HG03196 (cell line): ENCODE data around the gene MGLL.

ENCODE experiments used
- ATAC-seq: cut with Tn5 transposase; IDR thresholded peaks from one replicate; pipeline ENCODE4 v1.9.1; 2021; ENCODE audit not compliant: unreplicated experiment

The MGLL gene

DNA sequence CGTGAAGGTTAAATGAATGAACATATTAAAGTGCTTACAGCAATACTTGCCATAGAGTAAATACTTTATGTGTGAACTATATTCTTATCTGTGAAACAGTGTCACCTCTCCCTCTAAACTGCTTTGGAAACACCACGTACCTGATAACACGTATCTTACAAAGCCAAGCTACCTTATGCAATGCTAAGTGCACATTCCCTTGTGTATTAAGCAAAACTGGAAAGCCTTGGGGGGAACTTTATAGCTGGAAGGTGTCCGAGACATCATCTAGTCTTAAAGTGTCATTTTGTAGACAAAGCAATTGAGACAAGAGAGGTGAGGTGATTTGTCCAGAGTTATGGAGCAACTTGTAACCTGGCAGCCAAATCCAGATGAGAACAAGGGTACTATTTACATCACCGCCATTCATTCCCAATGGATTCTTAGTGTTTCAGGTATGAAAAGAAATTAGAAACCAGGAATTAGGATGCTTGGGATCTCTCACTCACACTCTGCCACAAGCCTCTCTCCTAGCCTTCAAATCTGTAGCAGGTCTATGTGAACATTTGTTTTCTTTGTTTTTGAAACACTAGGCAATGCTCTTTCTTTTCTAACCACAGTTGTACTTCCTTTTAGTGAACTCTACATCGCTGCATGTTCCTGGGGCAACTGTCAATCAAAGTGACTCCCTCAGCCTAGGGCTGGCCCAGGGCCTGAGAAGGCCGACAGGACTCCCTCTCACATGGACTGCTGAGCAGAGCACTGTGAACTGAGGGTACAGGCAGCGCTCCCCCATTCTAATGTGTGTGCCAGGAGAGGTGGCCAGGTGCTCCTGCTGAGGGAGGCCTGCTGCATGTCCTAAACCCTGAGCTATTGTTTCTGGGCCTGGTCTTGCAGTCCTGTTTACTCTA is 13.9 kb upstream of the MGLL start:
- peak; percentile 70 for ATAC-seq

DNA sequence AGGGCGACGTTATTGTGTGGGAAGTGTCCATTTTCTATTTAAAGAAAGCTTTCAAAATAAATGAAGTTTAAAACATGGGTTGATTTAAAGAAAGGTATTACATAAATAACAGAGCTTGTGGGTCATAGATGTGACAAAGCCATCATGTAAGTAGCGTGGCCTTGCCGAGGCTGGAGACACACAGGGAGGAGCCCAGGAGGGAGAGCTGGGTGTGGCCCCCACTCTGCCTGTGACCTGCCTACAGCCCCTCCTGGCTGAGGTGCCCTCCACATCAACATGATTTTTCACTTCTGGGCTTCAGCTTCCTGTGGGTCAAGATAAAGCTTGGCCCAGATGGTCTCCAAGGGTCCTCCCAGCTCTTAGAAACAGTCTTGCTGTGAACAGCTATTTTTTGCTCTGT is 12.5 kb upstream of the MGLL start:
- peak; percentile 8 for ATAC-seq

DNA sequence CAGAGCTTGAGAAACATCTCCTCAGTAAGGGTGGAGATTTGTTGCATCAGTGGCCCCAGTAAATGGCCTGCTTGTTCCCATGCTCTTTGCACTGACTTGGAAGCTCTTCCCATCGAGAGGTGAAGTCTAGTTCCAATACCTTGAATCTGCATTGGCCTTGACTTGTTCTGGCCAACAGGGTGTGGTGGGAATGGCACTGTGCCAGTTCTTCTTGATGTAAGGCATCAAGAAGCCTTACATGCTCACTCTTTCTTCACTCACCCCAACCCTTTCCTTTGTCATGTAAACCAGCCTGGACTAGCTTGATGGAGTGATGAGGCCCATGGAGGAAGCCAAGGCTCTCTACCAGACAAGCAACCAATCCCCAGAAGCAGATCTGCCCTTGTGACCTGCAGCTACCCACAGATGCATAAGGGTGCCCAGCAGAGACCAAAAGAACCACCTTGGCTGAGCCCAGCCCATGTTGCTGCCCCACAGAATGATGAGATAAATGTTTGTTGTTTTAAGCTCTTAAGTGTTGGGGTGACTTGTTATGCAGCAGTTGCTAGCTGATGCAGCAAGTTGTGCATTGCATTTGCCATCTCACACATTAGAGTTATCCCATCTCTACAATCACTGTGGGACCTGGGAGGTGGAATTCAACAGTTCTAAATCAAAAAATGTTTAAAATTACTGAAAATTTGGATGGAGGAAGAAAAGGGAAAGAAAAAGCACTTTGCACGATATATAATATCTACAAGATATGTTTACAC is 11.1 kb upstream of the MGLL start:
- ATAC-seq, result no peak

DNA sequence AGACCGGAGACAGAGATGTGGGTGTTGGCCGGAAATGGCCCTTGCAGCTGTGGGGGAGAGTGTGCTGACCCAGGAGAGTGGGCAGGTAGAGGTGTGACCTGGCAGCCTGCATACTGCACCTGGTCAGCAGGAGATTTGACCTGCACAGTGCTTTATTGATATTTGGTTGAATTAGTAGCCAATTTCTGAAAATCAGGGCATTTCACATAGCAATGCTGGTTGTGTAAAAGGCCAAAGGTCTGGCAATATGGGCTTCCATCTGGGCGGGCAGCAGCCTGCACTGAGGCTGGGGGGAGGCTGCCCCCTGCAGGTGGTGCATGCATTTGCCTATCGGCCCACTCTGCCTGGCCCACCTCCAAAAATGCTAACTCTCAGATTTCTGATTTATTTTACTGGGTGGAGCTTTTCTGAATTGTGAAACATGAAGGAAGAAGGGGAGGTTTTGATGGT is 9.4 kb upstream of the MGLL start:
- no peak for ATAC-seq

DNA sequence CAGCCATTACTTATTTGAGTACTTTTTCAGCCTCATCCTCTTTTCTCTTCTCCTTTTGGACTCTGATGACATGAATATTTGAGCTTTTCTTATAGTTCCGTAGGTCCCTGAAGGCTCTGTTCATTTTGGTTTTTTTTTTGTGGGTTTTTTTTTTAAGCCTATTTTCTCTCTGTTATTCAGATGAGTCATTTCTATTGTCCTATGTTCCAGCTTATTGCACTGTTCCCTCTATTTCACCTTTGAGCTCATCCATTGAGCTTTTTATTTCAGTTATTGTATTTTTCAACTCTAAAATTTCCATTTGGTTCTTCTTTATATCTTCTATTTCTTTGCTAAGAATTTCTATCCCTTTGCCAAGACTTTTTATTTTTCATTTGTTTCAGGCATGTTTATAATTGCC is 7.2 kb upstream of the MGLL start:
- no peak for ATAC-seq

DNA sequence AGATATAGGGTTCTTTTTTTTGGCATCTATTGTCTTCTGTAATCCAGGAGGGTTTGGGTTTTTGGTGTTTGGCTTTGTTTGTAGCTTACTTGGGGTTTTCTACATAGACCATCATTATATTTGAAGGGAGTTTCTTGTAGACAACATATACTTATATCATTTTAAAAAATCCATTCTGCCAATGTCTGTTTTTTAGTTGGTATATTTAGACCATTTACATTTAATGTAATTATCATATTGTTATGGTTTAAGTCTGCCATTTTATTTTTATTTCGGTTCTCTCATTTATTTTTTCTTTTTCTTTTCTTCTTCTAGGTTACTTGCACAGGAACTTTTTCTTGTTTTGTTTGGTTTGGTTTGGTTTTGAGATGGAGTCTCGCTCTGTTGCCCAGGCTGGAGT is 5.5 kb upstream of the MGLL start:
- ATAC-seq, result no peak

DNA sequence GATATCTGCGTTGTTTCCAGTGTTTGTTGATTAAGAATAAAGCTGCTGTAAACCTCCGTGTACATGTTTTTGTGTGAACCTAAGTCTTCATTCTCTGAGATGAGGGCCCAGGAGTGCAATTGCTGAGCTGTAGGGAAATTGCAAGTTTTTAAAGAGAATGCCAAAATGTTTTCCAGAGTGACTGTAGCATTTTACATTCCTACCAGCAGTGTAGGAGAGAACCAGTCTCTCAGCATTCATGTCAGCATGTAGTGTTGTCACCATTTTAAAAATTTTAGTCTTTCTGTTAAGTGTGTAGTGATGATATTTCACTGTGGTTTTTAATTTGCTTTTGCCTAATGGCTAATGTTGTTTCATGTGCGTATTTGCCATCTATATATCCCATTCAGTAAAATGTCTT is 3.4 kb upstream of the MGLL start:
- no peak for ATAC-seq

DNA sequence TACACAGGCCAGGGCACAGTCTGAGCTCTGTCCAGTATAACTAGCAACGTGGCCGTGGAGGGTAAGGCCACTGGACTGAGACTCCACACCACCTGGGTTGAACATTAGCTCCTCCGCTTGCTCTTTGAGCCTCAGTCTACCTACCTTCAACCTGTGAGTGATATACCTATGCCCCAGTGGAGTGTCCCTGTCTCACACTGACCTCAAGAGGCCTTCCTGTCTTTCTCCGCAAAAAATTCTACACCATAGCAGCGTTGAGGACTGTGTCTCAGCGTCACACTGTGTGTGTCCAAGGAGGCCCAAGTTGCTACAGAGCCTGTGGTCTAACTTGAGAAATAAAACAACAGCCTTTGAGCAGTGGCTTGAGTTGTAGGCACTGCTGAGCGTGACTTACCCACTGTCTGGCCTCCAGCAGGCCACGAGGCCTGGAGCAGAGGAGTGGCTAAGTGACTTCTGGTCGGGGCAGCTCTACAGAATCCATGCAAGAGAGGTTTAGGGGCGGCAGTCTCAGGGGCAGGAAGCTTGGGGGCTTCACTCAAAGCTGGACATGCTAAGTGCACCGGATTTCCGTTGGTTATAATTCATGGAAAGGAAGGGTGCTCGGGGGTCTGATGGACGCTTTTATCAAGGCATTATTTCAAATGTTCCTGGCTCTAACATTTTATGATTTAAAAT is 2.0 kb upstream of the MGLL start:
- no peak for ATAC-seq

DNA sequence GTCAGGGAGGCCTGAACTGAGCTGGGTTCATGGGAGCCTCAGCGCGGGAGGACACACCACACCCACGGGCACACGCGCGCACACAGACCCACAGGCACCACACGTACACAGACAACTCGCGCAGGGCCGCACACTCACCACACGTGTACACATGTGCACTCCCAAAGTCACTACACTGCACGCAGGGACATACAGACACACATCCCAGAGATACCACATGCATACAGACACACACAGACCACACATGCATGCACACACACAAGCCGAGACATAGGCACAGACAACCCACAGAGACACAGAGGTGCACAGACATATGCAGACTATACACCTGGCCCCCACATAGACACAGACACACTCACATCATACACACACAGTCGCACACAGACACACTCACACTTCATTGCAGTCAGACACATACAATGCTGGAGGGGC is 1.1 kb upstream of the MGLL start:
- ATAC-seq, result no peak

DNA sequence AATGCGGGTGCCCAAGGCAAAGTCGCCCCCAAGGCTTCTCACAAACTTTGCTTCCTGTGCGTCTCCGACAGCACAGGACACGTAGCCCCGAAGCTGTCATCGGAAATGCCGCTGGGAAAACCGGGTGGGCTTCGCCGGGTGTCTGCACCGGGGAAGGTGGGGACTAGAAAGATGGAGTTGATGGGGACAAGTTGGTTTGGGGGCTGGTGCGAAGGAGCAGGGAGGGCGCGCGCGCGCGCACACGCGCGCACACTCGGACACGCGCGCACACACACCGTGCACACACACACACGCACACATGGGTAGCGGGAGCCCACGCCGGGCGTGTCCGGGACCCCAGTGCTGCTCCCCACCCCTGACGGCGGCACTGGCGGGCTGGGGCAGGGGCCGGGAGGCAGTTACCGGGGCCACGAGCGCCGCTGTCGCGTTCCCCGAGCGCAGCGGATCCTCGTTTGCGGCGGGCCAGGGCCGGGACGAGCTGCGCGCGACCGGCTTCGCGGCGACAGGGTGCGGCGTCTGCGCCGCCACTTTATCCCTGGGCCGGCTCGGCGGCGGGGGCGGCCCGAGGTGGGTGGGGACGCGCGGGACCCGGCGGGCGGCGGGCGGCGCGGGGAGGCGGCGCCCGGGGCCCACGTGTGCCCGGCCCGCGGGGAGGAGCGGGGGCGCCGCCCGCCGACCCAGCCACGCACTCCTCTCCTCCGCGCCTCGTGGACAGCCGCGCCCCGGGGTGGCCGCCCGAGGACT is 539 bp upstream of the MGLL start:
- ATAC-seq, result peak; percentile 40

DNA sequence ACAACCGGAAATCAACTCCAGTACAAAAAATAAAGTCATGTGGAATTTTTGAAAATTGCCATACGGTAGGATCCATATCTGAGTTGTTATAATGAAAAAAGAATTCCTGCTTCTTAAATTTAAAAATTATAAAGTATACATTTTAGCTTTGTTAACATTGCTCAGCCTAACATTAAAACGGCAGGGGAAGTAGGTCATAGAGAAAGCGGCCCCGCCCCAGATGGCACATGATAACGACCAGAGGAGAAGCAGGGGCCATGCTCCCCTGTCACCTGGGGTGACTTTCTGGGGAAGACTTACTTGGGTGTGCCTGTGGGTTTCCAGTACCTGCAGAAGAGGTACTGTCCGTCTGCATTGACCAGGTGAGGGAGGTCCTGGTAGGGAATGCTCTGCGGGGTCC is 921 bp downstream of the MGLL start:
- no peak for ATAC-seq

DNA sequence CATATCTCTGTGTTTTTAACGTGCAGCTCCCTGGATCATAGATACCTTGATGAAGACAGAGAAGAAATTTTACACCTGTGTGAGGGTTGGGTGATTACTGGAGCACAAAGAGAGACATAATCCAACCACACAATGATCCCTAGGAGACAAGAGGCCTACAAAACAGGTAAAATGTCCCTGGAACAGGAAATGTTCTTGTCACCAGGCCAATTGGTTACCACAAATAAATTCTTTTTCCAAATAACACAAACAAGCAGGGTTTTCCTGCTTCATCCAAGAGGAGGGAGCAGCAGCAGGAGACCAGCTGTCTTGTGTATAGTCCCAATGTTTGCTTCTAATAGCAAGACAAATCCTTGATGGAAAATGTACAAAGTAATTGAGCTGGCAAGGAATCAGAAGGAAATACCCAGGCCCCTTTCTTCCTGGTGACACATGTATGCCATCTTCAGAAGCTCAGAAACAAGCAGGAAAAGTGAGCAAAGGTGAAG is 1.4 kb downstream of the MGLL start:
- no peak for ATAC-seq

DNA sequence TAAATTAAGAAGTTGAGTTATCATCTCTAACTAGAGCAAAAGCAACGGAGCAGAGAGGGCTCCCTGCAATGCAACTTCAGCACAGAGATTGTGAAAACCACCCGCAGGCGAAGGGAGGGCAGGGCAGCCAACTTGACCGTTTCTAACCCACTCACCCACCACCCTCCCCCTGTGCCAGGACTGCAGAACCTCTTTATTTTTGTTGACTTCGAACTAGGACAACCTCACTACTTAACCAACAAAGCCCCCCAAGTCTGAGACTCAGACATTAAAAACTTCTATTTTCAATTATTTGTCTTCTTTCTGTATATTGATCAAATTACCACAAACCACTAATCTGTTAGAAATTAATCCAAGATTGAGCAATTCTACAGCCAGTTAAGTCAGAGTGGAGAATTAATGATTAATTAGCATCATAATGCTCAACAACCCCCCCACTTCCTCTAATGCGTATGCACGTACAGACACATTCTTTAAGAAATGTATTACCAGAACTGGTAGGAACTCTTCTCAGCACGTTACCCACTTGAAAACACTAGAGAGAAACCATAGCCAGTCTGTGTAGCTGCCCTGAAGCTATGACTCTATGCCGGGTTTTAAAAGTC is 2.0 kb downstream of the MGLL start:
- no peak for ATAC-seq

DNA sequence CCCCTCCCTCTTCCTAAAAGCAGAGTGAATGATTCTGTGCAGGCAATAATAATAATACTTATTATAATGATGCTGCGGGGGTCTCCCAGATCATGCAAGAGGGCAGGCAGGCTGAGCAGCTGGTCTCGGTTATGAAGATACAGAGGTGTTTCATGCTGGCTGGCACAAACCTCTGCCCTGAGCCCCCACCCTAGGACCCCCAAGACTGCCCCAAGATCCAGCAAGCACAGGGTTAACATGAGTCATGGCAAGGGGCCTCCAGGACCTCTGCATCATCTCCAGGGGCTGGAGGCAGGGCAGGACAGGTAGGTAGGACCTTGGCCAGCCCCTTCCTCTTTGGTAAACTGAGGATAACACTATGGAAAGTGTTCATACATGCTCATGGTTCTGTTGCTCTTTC is 2.7 kb downstream of the MGLL start:
- no peak for ATAC-seq

DNA sequence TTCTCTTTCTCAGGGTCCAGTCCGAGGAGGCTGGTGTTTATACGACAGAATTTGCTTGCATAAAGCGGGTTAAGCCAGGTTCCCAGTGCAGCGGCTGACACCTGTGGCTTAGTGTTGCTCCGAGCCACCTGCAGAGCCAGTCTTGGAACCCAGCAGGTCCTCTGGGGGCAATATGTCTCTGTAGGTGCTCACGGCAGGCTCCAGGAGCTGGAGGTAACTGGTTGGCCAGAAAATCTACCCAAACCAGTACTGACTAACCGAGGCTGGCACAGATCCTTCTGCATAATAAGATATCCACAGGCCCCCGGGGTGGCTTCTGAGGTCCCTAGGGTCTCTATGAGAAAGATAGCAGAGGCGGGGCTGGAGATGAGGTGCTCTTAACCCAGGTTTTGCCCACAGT is 3.2 kb downstream of the MGLL start:
- no peak for ATAC-seq

DNA sequence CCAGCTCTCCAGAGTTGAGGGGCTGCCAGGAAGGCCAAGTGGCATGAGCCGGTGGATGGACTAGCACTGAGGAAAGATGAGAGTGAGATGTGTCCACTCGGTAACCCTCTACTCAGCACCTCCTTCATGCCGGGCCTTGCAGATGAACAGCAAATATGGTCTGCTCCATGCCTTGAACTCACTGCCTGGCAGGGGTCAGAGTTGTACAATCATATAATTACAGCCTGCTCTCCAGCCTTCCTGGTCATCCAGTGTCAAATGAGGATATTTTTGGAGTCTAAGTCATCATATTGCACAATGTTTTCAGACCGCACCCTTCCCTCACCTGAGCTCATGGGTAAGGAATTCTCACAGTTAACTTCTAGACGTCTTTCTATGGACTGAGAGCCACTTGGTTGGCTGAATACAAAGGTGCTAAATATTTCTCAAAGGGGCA is 4.9 kb downstream of the MGLL start:
- no peak for ATAC-seq

DNA sequence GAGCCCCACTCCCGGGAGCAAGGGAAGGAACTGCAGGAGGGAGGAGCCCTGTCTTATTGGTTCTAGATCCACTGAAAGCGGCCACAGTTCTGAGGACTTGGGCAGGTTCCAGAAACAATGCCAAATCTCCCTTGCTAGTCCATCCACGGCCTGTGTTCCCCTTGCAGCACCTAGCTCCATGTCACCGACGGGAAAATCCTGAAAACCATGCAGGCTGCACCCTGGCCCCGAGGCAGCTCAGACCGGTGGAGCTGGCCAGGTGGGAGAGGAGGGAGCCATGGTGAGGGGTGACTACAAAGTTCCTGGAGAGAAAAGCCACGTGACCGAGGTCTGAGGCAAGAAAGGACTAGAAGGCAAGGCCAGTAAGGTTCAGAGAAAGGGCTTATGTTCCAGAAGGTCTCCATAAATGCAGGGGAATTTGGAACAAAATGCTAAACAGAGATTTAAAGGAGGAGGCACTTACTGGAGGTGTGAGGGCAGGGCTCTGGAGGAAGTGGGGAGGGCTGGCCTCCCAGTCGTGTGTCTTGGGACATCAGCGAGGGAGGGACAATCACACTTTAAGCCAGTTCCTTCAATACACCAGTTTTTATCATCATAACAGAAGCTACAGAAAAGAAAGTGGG is 5.4 kb downstream of the MGLL start:
- ATAC-seq, result no peak

DNA sequence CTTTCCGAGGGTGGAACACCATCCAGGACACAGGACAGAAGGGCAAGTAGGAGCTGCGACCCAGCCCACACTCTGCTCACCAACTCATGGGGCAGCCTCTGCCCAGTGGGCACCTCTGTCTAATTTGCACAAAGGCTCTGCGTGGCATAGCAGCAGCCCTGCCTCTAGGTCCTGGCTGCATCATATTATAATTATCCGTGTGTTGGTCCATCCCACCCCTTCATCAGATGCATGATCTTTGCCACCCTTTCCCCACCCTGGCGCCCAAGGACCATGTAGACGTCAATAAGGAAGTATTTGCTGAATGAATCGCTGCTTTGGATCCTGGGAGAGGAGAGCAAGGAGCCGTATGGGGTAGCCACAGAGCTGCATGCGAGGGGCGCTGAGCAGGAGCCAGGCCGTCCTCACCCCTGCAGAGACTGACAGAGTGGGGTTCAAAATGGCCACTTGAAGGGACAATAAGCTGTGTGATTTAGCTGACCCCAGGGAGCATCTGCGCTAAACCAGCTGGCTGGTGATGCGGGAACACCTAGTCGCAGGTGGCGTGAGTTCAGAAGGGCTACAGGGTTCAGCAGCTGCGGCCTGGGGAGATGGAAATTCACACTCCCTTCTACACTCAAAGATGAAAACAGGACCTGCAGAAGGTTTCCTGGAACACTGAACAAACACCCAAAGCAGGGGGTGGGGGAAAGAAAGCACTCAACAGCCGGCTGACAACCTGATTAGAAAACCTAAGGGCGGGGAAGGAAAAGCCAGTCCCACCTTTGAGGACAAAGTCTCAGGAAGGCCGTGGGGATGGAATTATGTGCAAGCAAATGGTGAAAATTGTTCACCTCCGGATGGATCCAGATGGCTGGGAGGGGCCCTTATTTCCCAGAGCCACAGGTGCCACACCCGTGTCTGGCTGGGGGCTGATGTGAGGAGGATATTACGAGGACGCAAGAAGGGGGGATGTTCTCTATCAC is 6.4 kb downstream of the MGLL start:
- no peak for ATAC-seq

DNA sequence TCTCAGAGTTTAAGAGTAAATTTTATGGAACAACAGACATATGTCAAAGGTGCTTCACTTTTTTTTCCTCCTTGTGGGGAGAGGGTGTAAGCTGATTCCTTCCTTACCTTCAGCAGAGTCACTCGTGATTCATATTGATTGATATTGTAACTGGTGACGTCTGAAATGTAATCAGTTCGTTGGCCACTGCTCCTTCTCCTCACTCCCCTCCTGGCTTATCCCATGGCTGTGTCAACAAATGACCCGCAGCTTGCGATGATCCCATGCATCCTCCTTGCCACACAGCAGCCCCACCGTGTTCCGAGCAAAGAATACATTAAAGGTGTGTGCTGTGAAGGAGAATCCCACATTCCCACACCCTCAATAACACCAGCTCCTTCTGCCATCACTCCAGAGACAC is 7.3 kb downstream of the MGLL start:
- no peak for ATAC-seq
